SK-N-MC (cell line): ENCODE data around the gene PTPRN2.

ENCODE experiments used
- EZH2 ChIP-seq: fragments of 200-600 bp; sonication (generic); IDR thresholded peaks from one replicate; pipeline ENCODE4 v1.6.1; 2017; ENCODE audit warnings: antibody characterized with exemption
- POLR2AphosphoS5 ChIP-seq: IDR thresholded peaks from 2 replicates; pipeline ENCODE4 v1.6.1; 2012; ENCODE audit warnings: mild to moderate bottlenecking, low read depth, low read length, borderline replicate concordance

- TF ChIP-seq EZH2 (no peak), POLR2AphosphoS5 (no peak)
Measured at GRCh38 chr7:157729566-157729965, 858.1 kb downstream of the PTPRN2 start.
